HepG2 (cell line): Measurements from ENCODE around the gene ALG8. TPM values are rescaled to one million over a fixed set of nuclear protein-coding genes. Genes with fewer than 3 reads are reported as not detected.

ENCODE experiments used
- BCL6 ChIP-seq: IDR thresholded peaks from 2 replicates; pipeline ENCODE4 v1.6.1; 2016; ENCODE audit warnings: missing genetic modification reagents, missing compliant biosample characterization
- BORCS8-MEF2B ChIP-seq: sonication (generic); formaldehyde crosslinking; IDR thresholded peaks from 2 replicates; pipeline ENCODE4 v1.8.0; 2022; ENCODE audit warnings: mild to moderate bottlenecking, missing genetic modification reagents
- CCDC6 ChIP-seq: sonication (generic); formaldehyde crosslinking; IDR thresholded peaks from 2 replicates; pipeline ENCODE4 v1.8.1; 2022; ENCODE audit warnings: mild to moderate bottlenecking, missing genetic modification reagents, moderate library complexity
- CEBPB ChIP-seq: IDR thresholded peaks from 2 replicates; pipeline ENCODE4 v1.6.1; 2011; ENCODE audit warnings: low read depth, low read length, improper control_type of control experiment, borderline replicate concordance
- CHCHD3 ChIP-seq: sonication (generic); formaldehyde crosslinking; IDR thresholded peaks from 2 replicates; pipeline ENCODE4 v1.8.0; 2022; ENCODE audit warnings: mild to moderate bottlenecking, missing genetic modification reagents, moderate library complexity
- FOSL1 ChIP-seq: sonication (generic); formaldehyde crosslinking; IDR thresholded peaks from 2 replicates; pipeline ENCODE4 v1.9.0; 2021; ENCODE audit warnings: missing genetic modification reagents, borderline replicate concordance
- KMT2B ChIP-seq: IDR thresholded peaks from 2 replicates; pipeline ENCODE4 v1.6.1; 2016; ENCODE audit warnings: missing genetic modification reagents, missing compliant biosample characterization
- MLLT10 ChIP-seq: sonication (generic); formaldehyde crosslinking; IDR thresholded peaks from 2 replicates; pipeline ENCODE4 v1.4.0; 2020; ENCODE audit warnings: missing genetic modification reagents
- NONO ChIP-seq, 2 experiments: fragments of 450-650 bp in 1 of 2; sonication (generic) in 1 of 2; formaldehyde crosslinking in 1 of 2; IDR thresholded peaks in 1 of 2; conservative IDR thresholded peaks in 1 of 2; 2 replicates each; pipeline versions ENCODE4 v1.6.1 to v1.8.0; 2017 to 2022; ENCODE audit warnings: mild to moderate bottlenecking in 1 of 2, missing genetic modification reagents in 1 of 2, moderate library complexity in 1 of 2
- NR2C2 ChIP-seq: sonication (generic); formaldehyde crosslinking; IDR thresholded peaks from 2 replicates; pipeline ENCODE4 v1.4.0; 2020; ENCODE audit warnings: missing genetic modification reagents, mild to moderate bottlenecking, moderate library complexity, borderline replicate concordance
- PAX8 ChIP-seq: sonication (generic); formaldehyde crosslinking; IDR thresholded peaks from 2 replicates; pipeline ENCODE4 v1.8.0; 2022; ENCODE audit warnings: mild to moderate bottlenecking, missing genetic modification reagents, borderline replicate concordance
- PHF5A ChIP-seq: IDR thresholded peaks from one replicate; pipeline ENCODE4 v1.6.1; 2018; ENCODE audit warnings: low read depth, missing genetic modification reagents; ENCODE audit not compliant: unreplicated experiment
- SALL2 ChIP-seq: sonication (generic); formaldehyde crosslinking; IDR thresholded peaks from 2 replicates; pipeline ENCODE4 v1.8.1; 2023; ENCODE audit warnings: mild to moderate bottlenecking, missing genetic modification reagents, inconsistent platforms
- SAP130 ChIP-seq: IDR thresholded peaks from 2 replicates; pipeline ENCODE4 v1.6.1; 2016; ENCODE audit warnings: low read depth
- SMARCE1 ChIP-seq: fragments of 450-650 bp; IDR thresholded peaks from 2 replicates; pipeline ENCODE4 v1.6.1; 2017; ENCODE audit warnings: borderline replicate concordance
- TAF1 ChIP-seq: sonication (generic); formaldehyde crosslinking; IDR thresholded peaks from 2 replicates; pipeline ENCODE4 v1.4.0; 2020; ENCODE audit warnings: missing genetic modification reagents
- TOE1 ChIP-seq: sonication (generic); formaldehyde crosslinking; IDR thresholded peaks from 2 replicates; pipeline ENCODE4 v1.4.0; 2020; ENCODE audit warnings: mild to moderate bottlenecking, missing genetic modification reagents
- YEATS4 ChIP-seq: sonication (generic); formaldehyde crosslinking; IDR thresholded peaks from 2 replicates; pipeline ENCODE4 v1.4.0; 2020; ENCODE audit warnings: missing genetic modification reagents, borderline replicate concordance
- ZBTB38 ChIP-seq: sonication (generic); formaldehyde crosslinking; IDR thresholded peaks from 2 replicates; pipeline ENCODE4 v1.5.1; 2020; ENCODE audit warnings: mild to moderate bottlenecking, missing genetic modification reagents
- ZFP41 ChIP-seq: sonication (generic); formaldehyde crosslinking; IDR thresholded peaks from 2 replicates; pipeline ENCODE4 v1.4.0; 2020; ENCODE audit warnings: mild to moderate bottlenecking, missing genetic modification reagents, borderline replicate concordance
- ZKSCAN8 ChIP-seq: IDR thresholded peaks from 2 replicates; pipeline ENCODE4 v1.6.1; 2016; ENCODE audit warnings: borderline replicate concordance, missing genetic modification reagents, missing compliant biosample characterization
- ZNF207 ChIP-seq: fragments of 450-650 bp; IDR thresholded peaks from 2 replicates; pipeline ENCODE4 v1.6.1; 2016; ENCODE audit warnings: antibody characterized with exemption, borderline replicate concordance
- ZNF280B ChIP-seq: sonication (generic); formaldehyde crosslinking; IDR thresholded peaks from 2 replicates; pipeline ENCODE4 v1.5.0; 2020; ENCODE audit warnings: missing genetic modification reagents, mild to moderate bottlenecking, borderline replicate concordance
- ZNF530 ChIP-seq: sonication (generic); formaldehyde crosslinking; IDR thresholded peaks from 2 replicates; pipeline ENCODE4 v1.5.0; 2020; ENCODE audit warnings: low read depth, mild to moderate bottlenecking, missing genetic modification reagents
- ZNF691 ChIP-seq: sonication (generic); formaldehyde crosslinking; IDR thresholded peaks from 2 replicates; pipeline ENCODE4 v1.4.0; 2020; ENCODE audit warnings: missing genetic modification reagents, low read depth, mild to moderate bottlenecking, borderline replicate concordance
- ZNF780A ChIP-seq: sonication (generic); formaldehyde crosslinking; IDR thresholded peaks from 2 replicates; pipeline ENCODE4 v1.8.0; 2022; ENCODE audit warnings: mild to moderate bottlenecking, missing genetic modification reagents, moderate library complexity
- ZNF792 ChIP-seq: IDR thresholded peaks from 2 replicates; pipeline ENCODE4 v1.6.1; 2016
- ZNF879 ChIP-seq: sonication (generic); formaldehyde crosslinking; IDR thresholded peaks from 2 replicates; pipeline ENCODE4 v1.8.1; 2023; ENCODE audit warnings: missing genetic modification reagents
- ZSCAN12 ChIP-seq: sonication (generic); formaldehyde crosslinking; IDR thresholded peaks from 2 replicates; pipeline ENCODE4 v1.9.0; 2021; ENCODE audit warnings: mild to moderate bottlenecking, missing genetic modification reagents
- polyA plus RNA-seq, 8 experiments: library from polyadenylated mRNA; depleted of rRNA in 3 of 8; stranded (reverse) in 7 of 8; unstranded in 1 of 8; fragments of >200 nt; fragmentation: Illumina TruSeq in 4 of 8; extraction: Trizol in 4 of 8; gene quantifications; 2 replicates each; pipeline versions ENCODE4 v1.2.1 to v1.2.3, GENCODE V29; 2011 to 2016; ENCODE audit warnings: low read depth in 4 of 8, missing spikeins in 1 of 8, mixed read lengths in 1 of 8; ENCODE audit not compliant: insufficient read depth in 1 of 8
- total RNA-seq, 5 experiments: library from RNA; depleted of rRNA; stranded (reverse); fragments of >200 nt; fragmentation: Illumina TruSeq; extraction: Trizol; gene quantifications; 2 replicates each; pipeline ENCODE4 v1.2.3, GENCODE V29; 2016; ENCODE audit warnings: low read depth in 1 of 5
- TF ChIP-seq, protein P1 (sequence below): sonication (generic); formaldehyde crosslinking; IDR thresholded peaks from 2 replicates; pipeline ENCODE4 v1.5.1; 2020; ENCODE audit warnings: mild to moderate bottlenecking, missing genetic modification reagents, moderate library complexity

The ALG8 gene
- total and polyA plus RNA-seq, 2 of the 13 experiments (the other 11 are each of a cell fraction or from before 2014, with no cell fraction given): 75.8 to 88.0 TPM

GRCh38 chr11:78170874-78171549 lies 31.6 kb upstream of the ALG8 start (continued):
- TF ChIP-seq ZKSCAN8 (CRISPR knock-in tag) (no peak), KMT2B (CRISPR knock-in tag) (no peak), CHCHD3 (no peak), MLLT10 (CRISPR knock-in tag) (no peak), SALL2 (no peak), ZNF879 (no peak), BCL6 (CRISPR knock-in tag) (peak; percentile 87), ZNF530 (no peak), ZNF280B (CRISPR knock-in tag) (no peak), PAX8 (no peak), ZFP41 (CRISPR knock-in tag) (no peak), PHF5A (no peak), CCDC6 (0 out of 2 replicates have a peak, but pooled peaks have one; percentile 28), ZBTB38 (no peak), SMARCE1 (no peak), ZNF207 (no peak), TOE1 (CRISPR knock-in tag) (no peak), YEATS4 (CRISPR knock-in tag) (no peak), CEBPB (peak; percentile 86; the same call in 1 of the 2 replicates), SAP130 (peak; percentile 42; the same call in 1 of the 2 replicates), ZNF792 (CRISPR knock-in tag) (no peak), ZNF691 (no peak), ZSCAN12 (CRISPR knock-in tag) (no peak), NR2C2 (CRISPR knock-in tag) (no peak), ZNF780A (CRISPR knock-in tag) (no peak), FOSL1 (no peak), BORCS8-MEF2B (CRISPR knock-in tag) (no peak), TAF1 (CRISPR knock-in tag) (no peak), NONO (IDR thresholded peaks at IDR 0.05) (no peak), NONO (CRISPR knock-in tag; conservative IDR thresholded peaks at IDR 0.05) (peak; percentile 49; the same call in 1 of the 2 replicates)
- TF ChIP-seq, protein P1, sequence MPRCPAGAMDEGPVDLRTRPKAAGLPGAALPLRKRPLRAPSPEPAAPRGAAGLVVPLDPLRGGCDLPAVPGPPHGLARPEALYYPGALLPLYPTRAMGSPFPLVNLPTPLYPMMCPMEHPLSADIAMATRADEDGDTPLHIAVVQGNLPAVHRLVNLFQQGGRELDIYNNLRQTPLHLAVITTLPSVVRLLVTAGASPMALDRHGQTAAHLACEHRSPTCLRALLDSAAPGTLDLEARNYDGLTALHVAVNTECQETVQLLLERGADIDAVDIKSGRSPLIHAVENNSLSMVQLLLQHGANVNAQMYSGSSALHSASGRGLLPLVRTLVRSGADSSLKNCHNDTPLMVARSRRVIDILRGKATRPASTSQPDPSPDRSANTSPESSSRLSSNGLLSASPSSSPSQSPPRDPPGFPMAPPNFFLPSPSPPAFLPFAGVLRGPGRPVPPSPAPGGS: no peak
